Colonic mucosa (tissue), 4 donors: ENCODE data around the gene OSBPL10. TPM values are rescaled to one million over a fixed set of nuclear protein-coding genes. Genes with fewer than 3 reads are reported as not detected.

Experiments
- DNase-seq: peaks from one replicate; pipeline ENCODE4 v3.0.0-alpha.2; 2020
- H3K27ac ChIP-seq: fragments of 200-600 bp; one replicate; pipeline ENCODE4 v1.8.0; 2021
- H3K27me3 ChIP-seq: fragments of 200-600 bp; one replicate; pipeline ENCODE4 v1.8.0; 2021
- H3K36me3 ChIP-seq: fragments of 200-600 bp; one replicate; pipeline ENCODE4 v1.8.0; 2021
- H3K4me1 ChIP-seq: fragments of 200-600 bp; one replicate; pipeline ENCODE4 v1.8.0; 2021; ENCODE audit warnings: mild to moderate bottlenecking
- H3K4me3 ChIP-seq: fragments of 200-600 bp; one replicate; pipeline ENCODE4 v1.8.0; 2021
- H3K9ac ChIP-seq, 2 donors: one replicate each; pipeline ENCODE4 v1.7.0; 2013; ENCODE audit warnings: control low read depth in 2 of 2, low read depth in 2 of 2, low read length in 2 of 2
- H3K9me3 ChIP-seq: fragments of 200-600 bp; one replicate; pipeline ENCODE4 v1.8.0; 2021
- intact Hi-C: fragments of 100-400 bp; cut with DNase I; formaldehyde crosslinking; loops from one replicate; pipeline ENCODE4 v1.14.1; 2022
- total RNA-seq, 2 donors: library from RNA; stranded (reverse); fragmentation: NEBNext Ultra II Directional in 1 of 2; extraction: Animal tissue kit (Norgen Biotek cat#: 25700) in 1 of 2; gene quantifications; one replicate each; pipeline ENCODE4 v1.2.1, GENCODE V29; 2021
- TF ChIP-seq, protein P1 (sequence below): fragments of 200-600 bp; IDR thresholded peaks from one replicate; pipeline ENCODE4 v1.8.0; 2022; ENCODE audit warnings: antibody characterized with exemption, mild to moderate bottlenecking
- donor health status: healthy.
- donor health status: DM: no; HTN: no; CAD: no.
- donor health status: DM: no; HTN: no; CAD: no.

Gene OSBPL10
- total RNA-seq, 2 donors from 2014 or later, result 20.0 to 34.4 TPM

DNA sequence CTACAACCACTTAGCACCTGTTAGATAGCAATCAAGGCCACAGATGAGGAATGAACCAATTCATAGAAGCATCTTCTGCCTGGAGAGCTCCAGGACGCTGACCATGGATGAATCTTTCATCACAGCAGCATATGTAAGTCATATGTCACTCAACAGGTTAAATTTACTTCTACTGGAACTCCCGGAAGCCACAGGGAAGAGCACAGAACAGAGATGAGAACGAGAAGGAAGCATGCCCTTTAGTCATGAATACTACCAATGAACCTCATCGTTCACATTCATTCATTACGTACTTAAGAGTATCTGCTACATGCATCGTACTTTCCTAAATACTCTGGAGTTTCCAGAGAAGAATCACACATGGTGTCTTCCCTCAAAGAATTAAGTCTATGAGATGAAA lies 255.5 kb downstream of the OSBPL10 start:
- DNase-seq, result no peak
- Histone ChIP-seq H3K27ac (no peak overlapping the region), H3K36me3 (no peaks in the 10 kb centered on the region), H3K9ac (no peak overlapping the region), H3K9me3 (no peaks in the 10 kb centered on the region), H3K4me3 (no peak overlapping the region), H3K27me3 (no peaks in the 10 kb centered on the region), H3K4me1 (no peaks in the 10 kb centered on the region)
- TF ChIP-seq, protein P1, sequence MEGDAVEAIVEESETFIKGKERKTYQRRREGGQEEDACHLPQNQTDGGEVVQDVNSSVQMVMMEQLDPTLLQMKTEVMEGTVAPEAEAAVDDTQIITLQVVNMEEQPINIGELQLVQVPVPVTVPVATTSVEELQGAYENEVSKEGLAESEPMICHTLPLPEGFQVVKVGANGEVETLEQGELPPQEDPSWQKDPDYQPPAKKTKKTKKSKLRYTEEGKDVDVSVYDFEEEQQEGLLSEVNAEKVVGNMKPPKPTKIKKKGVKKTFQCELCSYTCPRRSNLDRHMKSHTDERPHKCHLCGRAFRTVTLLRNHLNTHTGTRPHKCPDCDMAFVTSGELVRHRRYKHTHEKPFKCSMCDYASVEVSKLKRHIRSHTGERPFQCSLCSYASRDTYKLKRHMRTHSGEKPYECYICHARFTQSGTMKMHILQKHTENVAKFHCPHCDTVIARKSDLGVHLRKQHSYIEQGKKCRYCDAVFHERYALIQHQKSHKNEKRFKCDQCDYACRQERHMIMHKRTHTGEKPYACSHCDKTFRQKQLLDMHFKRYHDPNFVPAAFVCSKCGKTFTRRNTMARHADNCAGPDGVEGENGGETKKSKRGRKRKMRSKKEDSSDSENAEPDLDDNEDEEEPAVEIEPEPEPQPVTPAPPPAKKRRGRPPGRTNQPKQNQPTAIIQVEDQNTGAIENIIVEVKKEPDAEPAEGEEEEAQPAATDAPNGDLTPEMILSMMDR, result no peak
- intact Hi-C loops, result no loop called here

DNA sequence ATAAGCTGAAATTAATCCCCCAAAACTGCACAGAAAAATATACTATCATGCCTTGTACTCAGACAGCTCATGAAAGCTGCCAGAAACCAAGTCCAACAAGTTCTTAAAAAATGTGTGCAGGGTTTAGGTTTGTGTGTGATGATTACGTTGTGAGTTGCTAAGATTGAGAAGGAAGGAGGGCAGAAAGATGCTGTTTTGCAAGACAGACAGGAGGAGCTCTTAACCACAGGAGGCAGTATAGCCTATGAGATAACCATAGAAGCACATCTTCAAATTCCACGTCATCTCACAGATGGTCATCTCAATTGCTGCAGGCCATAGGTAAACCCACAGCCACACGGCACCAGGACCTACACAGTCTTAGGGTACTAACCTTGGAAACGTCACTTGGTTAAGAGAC lies 256.4 kb downstream of the OSBPL10 start:
- Histone ChIP-seq H3K36me3 (no peaks in the 10 kb centered on the region), H3K27me3 (no peaks in the 10 kb centered on the region), H3K4me3 (no peak overlapping the region), H3K9ac (no peak overlapping the region), H3K4me1 (no peaks in the 10 kb centered on the region), H3K27ac (no peak overlapping the region), H3K9me3 (no peaks in the 10 kb centered on the region)
- no peak for DNase-seq
- intact Hi-C loops, result no loop called here
- TF ChIP-seq, protein P1, result no peak

DNA sequence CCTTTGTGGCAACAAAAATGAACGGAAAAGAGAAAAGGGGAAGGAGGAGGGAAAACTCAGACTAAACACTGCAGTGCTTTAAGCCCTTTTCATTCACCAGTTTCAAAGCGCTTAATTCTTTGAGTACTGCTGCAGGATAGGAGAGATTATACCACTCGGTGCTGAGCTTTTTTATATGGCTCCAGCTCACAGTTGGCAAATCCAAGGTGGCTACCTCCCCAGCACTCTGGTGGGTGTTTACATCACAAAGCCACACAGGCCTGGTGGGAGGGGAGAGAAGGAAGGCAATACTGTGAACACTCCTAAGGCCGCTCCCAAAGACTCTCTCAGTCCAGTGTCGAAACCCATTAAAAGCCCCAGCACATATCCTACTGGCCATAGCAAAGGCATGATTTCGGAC lies 256.9 kb downstream of the OSBPL10 start:
- DNase-seq, result no peak
- intact Hi-C loops, result no loop called here
- no peaks in the 10 kb centered on the region for H3K36me3 ChIP-seq
- H3K4me3 ChIP-seq, result no peak overlapping the region
- no peak overlapping the region for H3K27ac ChIP-seq
- H3K27me3 ChIP-seq, result no peaks in the 10 kb centered on the region
- no peaks in the 10 kb centered on the region for H3K4me1 ChIP-seq
- TF ChIP-seq, protein P1, result no peak
- H3K9ac ChIP-seq, result no peak overlapping the region
- H3K9me3 ChIP-seq, result no peaks in the 10 kb centered on the region

DNA sequence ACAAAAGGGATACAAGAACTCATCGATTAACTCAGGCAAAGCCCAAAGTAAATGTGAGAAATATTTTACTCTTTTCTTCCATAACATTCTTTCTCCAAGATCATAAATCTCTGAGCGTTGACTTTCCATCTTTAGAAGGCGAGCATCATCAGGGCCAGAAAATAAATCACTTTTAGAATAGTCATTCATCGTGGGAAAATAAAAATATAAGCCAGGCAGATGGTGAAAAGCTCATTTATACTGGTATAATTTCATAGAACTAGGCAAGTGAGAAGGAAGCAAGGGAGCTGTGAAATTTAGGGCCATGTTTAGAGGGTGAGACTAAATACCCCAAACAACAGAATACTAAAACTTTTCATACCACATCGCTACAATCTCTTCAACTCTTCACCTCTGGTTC lies 257.4 kb downstream of the OSBPL10 start:
- Histone ChIP-seq H3K27ac (no peak overlapping the region), H3K9me3 (no peaks in the 10 kb centered on the region), H3K4me3 (no peak overlapping the region), H3K36me3 (no peaks in the 10 kb centered on the region), H3K27me3 (no peaks in the 10 kb centered on the region), H3K4me1 (no peaks in the 10 kb centered on the region), H3K9ac (no peak overlapping the region)
- TF ChIP-seq, protein P1, result no peak
- intact Hi-C loops, result no loop called here
- DNase-seq, result no peak

DNA sequence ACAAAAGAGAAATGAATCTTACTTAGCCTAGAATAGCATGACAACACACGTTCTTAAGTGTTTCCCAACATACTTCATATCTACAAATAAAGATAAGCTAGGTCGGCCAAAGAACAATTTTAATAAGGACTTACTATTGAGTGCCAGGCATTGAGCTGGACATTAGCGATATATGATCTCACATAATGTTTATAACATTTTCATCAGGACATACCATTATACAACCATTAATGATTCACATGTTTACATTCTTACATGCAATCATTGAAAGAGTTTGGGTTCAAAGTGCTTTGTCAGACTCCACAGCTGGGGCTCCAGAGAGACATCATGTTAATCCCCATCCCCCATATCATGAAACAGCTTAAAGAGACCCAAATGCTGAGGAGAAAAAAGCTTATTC lies 259.4 kb downstream of the OSBPL10 start:
- TF ChIP-seq, protein P1, result no peak
- intact Hi-C loops, result no loop called here
- no peaks in the 10 kb centered on the region for H3K27me3 ChIP-seq

More for the DNA sequence above, 259.4 kb downstream of the OSBPL10 start:
- Histone ChIP-seq H3K4me1 (no peaks in the 10 kb centered on the region), H3K9ac (no peak overlapping the region), H3K9me3 (no peaks in the 10 kb centered on the region), H3K4me3 (no peak overlapping the region), H3K36me3 (no peaks in the 10 kb centered on the region), H3K27ac (no peak overlapping the region)
- no peak for DNase-seq
